PC-3 (cell line): Measurements from ENCODE around the gene CTAG2. TPM values are rescaled to one million over a fixed set of nuclear protein-coding genes. Genes with fewer than 3 reads are reported as not detected.

Experiments used
- ATAC-seq: fragments of 200-7000 bp; cut with Tn5 transposase; 2 replicates; pipeline ENCODE4 v1.9.1; 2020; ENCODE audit warnings: mild to moderate bottlenecking, moderate library complexity
- BruUV-seq: library from RNA; stranded (reverse); fragments of 400-500 nt; replicated peaks from 2 replicates; lab custom pipeline; 2021; lab: Mats Ljungman, UMichigan
- CTCF ChIA-PET: fragments of 300-600 bp; sonication (Branson Sonifier 250); formaldehyde crosslinking; loops from one replicate; lab custom pipeline; 2022; ENCODE audit warnings: antibody characterized with exemption; lab: Charles Lee
- POLR2A ChIA-PET: fragments of 300-600 bp; sonication (Branson Sonifier 250); formaldehyde crosslinking; loops from one replicate; lab custom pipeline; 2022; ENCODE audit warnings: antibody characterized with exemption; ENCODE audit not compliant: unreplicated experiment; lab: Charles Lee
- DNase-seq: peaks from one replicate; pipeline ENCODE4 v3.0.0-alpha.2; 2015
- H2AFZ ChIP-seq: fragments of 300-600 bp; sonication (generic); 2 replicates; pipeline ENCODE4 v1.6.0; 2016; ENCODE audit warnings: antibody characterized with exemption, low read length
- H3F3A ChIP-seq: fragments of 300-600 bp; sonication (generic); one replicate; pipeline ENCODE4 v1.6.0; 2017; ENCODE audit warnings: antibody characterized with exemption, low read length, control low read depth, mild to moderate bottlenecking; ENCODE audit not compliant: unreplicated experiment
- H3K27ac ChIP-seq: fragments of 300-600 bp; sonication (generic); 2 replicates; pipeline ENCODE4 v1.5.1; 2016; ENCODE audit warnings: mild to moderate bottlenecking, low read length
- H3K27me3 ChIP-seq: fragments of 300-600 bp; sonication (generic); 2 replicates; pipeline ENCODE4 v1.6.1; 2016; ENCODE audit warnings: low read length, mixed read lengths
- H3K36me3 ChIP-seq: fragments of 300-600 bp; sonication (generic); 2 replicates; pipeline ENCODE4 v1.6.1; 2016; ENCODE audit warnings: low read depth, mixed run types, low read length, mixed read lengths
- H3K4me1 ChIP-seq: fragments of 300-600 bp; sonication (generic); 2 replicates; pipeline ENCODE4 v1.5.1; 2016; ENCODE audit warnings: low read length; ENCODE audit not compliant: insufficient read depth
- H3K4me2 ChIP-seq: fragments of 300-600 bp; sonication (generic); 2 replicates; pipeline ENCODE4 v1.6.0; 2016; ENCODE audit warnings: low read length
- H3K4me3 ChIP-seq: fragments of 300-600 bp; sonication (generic); 2 replicates; pipeline ENCODE4 v1.5.1; 2016; ENCODE audit warnings: mild to moderate bottlenecking, low read length, mixed read lengths
- H3K79me2 ChIP-seq: fragments of 300-600 bp; sonication (generic); 2 replicates; pipeline ENCODE4 v1.6.1; 2017; ENCODE audit warnings: low read length, mixed read lengths
- H3K9ac ChIP-seq: fragments of 300-600 bp; sonication (generic); 2 replicates; pipeline ENCODE4 v1.6.0; 2016; ENCODE audit warnings: mild to moderate bottlenecking, low read length
- H3K9me2 ChIP-seq: fragments of 300-600 bp; sonication (generic); replicated peaks from 2 replicates; pipeline ENCODE4 v1.6.1; 2016; ENCODE audit warnings: mixed run types, low read length, mixed read lengths
- H3K9me3 ChIP-seq: fragments of 300-600 bp; sonication (generic); 2 replicates; pipeline ENCODE4 v1.6.1; 2016; ENCODE audit warnings: low read length, mixed read lengths
- H4K20me1 ChIP-seq: fragments of 300-600 bp; sonication (generic); 2 replicates; pipeline ENCODE4 v1.6.1; 2016; ENCODE audit warnings: low read length, mixed read lengths
- EZH2 ChIP-seq: fragments of 300-600 bp; sonication (generic); IDR thresholded peaks from one replicate; pipeline ENCODE4 v1.6.1; 2017; ENCODE audit warnings: antibody characterized with exemption, mild to moderate bottlenecking, low read length; ENCODE audit not compliant: unreplicated experiment
- EZH2phosphoT487 ChIP-seq: fragments of 300-600 bp; sonication (generic); IDR thresholded peaks from 2 replicates; pipeline ENCODE4 v1.6.1; 2018; ENCODE audit warnings: mild to moderate bottlenecking, antibody characterized with exemption, low read length, borderline replicate concordance
- intact Hi-C: fragments of 100-400 bp; cut with micrococcal nuclease; formaldehyde crosslinking; loops from 2 replicates; pipeline ENCODE4 v1.9.0; 2023
- total RNA-seq: library from RNA; depleted of rRNA; stranded (reverse); fragments of >200 nt; gene quantifications from 2 replicates; pipeline ENCODE4 v1.2.3, GENCODE V29; 2014; rRNA removed
- TF ChIP-seq, protein P1 (sequence below): fragments of 300-600 bp; sonication (generic); conservative IDR thresholded peaks from 2 replicates; pipeline ENCODE4 v1.5.1; 2017; ENCODE audit warnings: antibody characterized with exemption, low read depth, mild to moderate bottlenecking, low read length

The CTAG2 gene
- total RNA-seq, 1 experiment from 2014 or later: not detected

DNA sequence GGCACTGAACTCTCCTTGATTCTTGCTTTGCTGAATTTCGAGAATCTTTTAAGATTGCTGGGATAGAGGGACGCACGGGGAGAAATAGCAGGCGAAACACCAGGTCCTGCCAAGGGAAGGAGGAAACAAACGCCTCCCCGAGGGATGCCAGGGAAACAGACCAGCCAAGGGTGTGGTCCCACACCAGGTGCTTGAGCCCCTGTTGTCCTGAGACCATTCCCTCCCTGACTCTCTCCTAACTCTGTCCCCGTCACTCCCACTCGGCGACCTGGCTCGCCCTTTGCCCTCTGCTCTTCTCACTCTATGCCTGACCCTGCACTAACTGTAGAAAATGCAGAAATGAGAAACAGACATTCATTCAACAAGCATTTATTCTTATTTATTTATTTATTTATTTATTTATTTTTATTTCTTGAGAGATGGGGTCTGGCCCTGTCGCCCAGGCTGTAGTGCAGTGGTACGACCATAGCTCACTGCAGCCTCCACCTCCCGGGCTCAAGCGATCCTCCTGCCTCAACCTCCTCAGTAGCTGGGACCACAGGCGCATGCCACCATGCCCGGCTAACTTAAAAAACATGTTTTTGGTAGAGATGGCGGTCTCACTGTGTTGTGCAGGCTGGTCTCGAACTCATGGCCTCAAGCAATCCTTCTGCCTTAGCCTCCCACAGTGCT is 50.5 kb downstream of the CTAG2 start:
- CTCF ChIA-PET: no interaction called here
- TF ChIP-seq EZH2phosphoT487 (no peak), EZH2 (no peak)
- TF ChIP-seq, protein P1, sequence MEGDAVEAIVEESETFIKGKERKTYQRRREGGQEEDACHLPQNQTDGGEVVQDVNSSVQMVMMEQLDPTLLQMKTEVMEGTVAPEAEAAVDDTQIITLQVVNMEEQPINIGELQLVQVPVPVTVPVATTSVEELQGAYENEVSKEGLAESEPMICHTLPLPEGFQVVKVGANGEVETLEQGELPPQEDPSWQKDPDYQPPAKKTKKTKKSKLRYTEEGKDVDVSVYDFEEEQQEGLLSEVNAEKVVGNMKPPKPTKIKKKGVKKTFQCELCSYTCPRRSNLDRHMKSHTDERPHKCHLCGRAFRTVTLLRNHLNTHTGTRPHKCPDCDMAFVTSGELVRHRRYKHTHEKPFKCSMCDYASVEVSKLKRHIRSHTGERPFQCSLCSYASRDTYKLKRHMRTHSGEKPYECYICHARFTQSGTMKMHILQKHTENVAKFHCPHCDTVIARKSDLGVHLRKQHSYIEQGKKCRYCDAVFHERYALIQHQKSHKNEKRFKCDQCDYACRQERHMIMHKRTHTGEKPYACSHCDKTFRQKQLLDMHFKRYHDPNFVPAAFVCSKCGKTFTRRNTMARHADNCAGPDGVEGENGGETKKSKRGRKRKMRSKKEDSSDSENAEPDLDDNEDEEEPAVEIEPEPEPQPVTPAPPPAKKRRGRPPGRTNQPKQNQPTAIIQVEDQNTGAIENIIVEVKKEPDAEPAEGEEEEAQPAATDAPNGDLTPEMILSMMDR: no peak
- Histone ChIP-seq H3K9me3 (no peaks in the 10 kb centered on the region), H3K36me3 (no peaks in the 10 kb centered on the region), H3K9ac (no peak overlapping the region), H4K20me1 (no peaks in the 10 kb centered on the region), H2AFZ (no peak overlapping the region), H3F3A (no peaks in the 10 kb centered on the region), H3K27ac (peak overlapping the region; percentile 54), H3K4me3 (no peak overlapping the region), H3K4me2 (peak overlapping the region; percentile 48; the same call in 1 of the 2 replicates), H3K27me3 (no peaks in the 10 kb centered on the region), H3K4me1 (peaks cover 67% of the 10 kb centered on the region), H3K9me2 (no peaks in the 10 kb centered on the region), H3K79me2 (no peaks in the 10 kb centered on the region)
- intact Hi-C loops: no loop called here
- ATAC-seq (no peak), DNase-seq (no peak)
- no TSS peak for BruUV-seq
- POLR2A ChIA-PET: no interaction called here

DNA sequence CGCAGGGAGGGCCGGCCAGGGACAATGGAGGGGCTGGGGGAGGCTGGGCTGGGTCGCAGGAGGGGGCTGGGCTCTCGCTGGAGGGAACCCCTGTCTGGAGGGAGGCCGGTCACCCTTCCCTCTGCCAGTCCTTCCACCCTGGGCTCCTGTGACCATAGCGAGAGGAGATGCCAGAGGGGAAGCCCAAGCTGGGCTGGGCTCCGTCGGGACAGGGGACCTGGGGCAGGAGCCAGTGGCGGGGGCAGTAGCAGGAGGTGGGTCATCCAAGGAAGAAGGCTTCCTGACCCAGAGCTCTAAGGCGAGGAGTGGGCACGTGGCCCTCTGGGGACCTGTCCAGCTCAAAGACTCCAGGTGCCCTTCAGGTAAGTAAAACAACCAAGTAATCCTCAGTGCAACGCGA is 51.2 kb downstream of the CTAG2 start:
- Histone ChIP-seq H3K27ac (no peak overlapping the region), H3K36me3 (no peaks in the 10 kb centered on the region), H3K27me3 (no peaks in the 10 kb centered on the region), H3K4me1 (peaks cover 61% of the 10 kb centered on the region), H2AFZ (no peak overlapping the region), H3K9ac (no peak overlapping the region), H3F3A (no peaks in the 10 kb centered on the region), H3K4me2 (no peak overlapping the region), H3K4me3 (no peak overlapping the region), H3K9me3 (no peaks in the 10 kb centered on the region), H4K20me1 (no peaks in the 10 kb centered on the region), H3K79me2 (no peaks in the 10 kb centered on the region), H3K9me2 (no peaks in the 10 kb centered on the region)
- BruUV-seq: no TSS peak
- intact Hi-C loops: no loop called here
- ChIA-PET CTCF (no interaction called here), POLR2A (no interaction called here)
- ATAC-seq (no peak), DNase-seq (no peak)
- no peak for TF ChIP-seq EZH2phosphoT487
- TF ChIP-seq, protein P1: no peak
- TF ChIP-seq EZH2: no peak

Other genes starting within 250 kb of the CTAG2 start
- gene DNASE1L1, start 244.3 kb downstream of the CTAG2 start, total RNA-seq: 29.8 TPM in 2 replicates
- 39.4 and 41.5 TPM in 2 replicates for gene TAFAZZIN, start 242.0 kb downstream of the CTAG2 start, total RNA-seq
- 68.7 and 94.0 TPM in 2 replicates for gene ATP6AP1, start 224.9 kb downstream of the CTAG2 start, total RNA-seq
- 96.1 and 97.1 TPM in 2 replicates for gene GDI1, start 216.4 kb downstream of the CTAG2 start, total RNA-seq
- gene FAM50A, start 209.4 kb downstream of the CTAG2 start, total RNA-seq: 53.8 and 76.7 TPM in 2 replicates
- gene PLXNA3, start 195.3 kb downstream of the CTAG2 start, total RNA-seq: 5.3 and 21.8 TPM in 2 replicates
- 82.8 and 87.4 TPM in 2 replicates for gene LAGE3, start 174.3 kb downstream of the CTAG2 start, total RNA-seq
- gene UBL4A, start 167.0 kb downstream of the CTAG2 start, total RNA-seq: 92.3 and 101 TPM in 2 replicates
- 42.1 and 50.6 TPM in 2 replicates for gene SLC10A3, start 162.9 kb downstream of the CTAG2 start, total RNA-seq
- gene FAM3A, start 137.3 kb downstream of the CTAG2 start, total RNA-seq: 69.2 and 88.0 TPM in 2 replicates
- gene G6PD, start 106.7 kb downstream of the CTAG2 start, total RNA-seq: 121 and 147 TPM in 2 replicates
- 34.3 and 39.6 TPM in 2 replicates for gene IKBKG, start 106.0 kb downstream of the CTAG2 start, total RNA-seq
- gene CTAG1A, start 68.4 kb downstream of the CTAG2 start, total RNA-seq: not detected in 2 replicates
- gene CTAG1B, start 34.3 kb downstream of the CTAG2 start, total RNA-seq: not detected in 2 replicates
- gene GAB3, start 97.5 kb upstream of the CTAG2 start, total RNA-seq: 3.1 TPM in 1 of 2 replicates, not detected in the other
- gene DKC1, start 109.3 kb upstream of the CTAG2 start, total RNA-seq: 89.2 and 115 TPM in 2 replicates
- 18.3 and 18.8 TPM in 2 replicates for gene MPP1, start 151.9 kb upstream of the CTAG2 start, total RNA-seq
- not detected in 2 replicates for gene SMIM9, start 181.1 kb upstream of the CTAG2 start, total RNA-seq
- gene F8A1, start 232.8 kb upstream of the CTAG2 start, total RNA-seq: 13.6 and 16.8 TPM in 2 replicates